CD4-positive, alpha-beta T cell treated with Interleukin-21 for 1 hour (primary cell): ENCODE measurements around the gene RAB7A.

Experiments used
- DNase-seq: peaks from one replicate; pipeline ENCODE4 v3.0.0-alpha.2; 2020

RAB7A gene

DNA sequence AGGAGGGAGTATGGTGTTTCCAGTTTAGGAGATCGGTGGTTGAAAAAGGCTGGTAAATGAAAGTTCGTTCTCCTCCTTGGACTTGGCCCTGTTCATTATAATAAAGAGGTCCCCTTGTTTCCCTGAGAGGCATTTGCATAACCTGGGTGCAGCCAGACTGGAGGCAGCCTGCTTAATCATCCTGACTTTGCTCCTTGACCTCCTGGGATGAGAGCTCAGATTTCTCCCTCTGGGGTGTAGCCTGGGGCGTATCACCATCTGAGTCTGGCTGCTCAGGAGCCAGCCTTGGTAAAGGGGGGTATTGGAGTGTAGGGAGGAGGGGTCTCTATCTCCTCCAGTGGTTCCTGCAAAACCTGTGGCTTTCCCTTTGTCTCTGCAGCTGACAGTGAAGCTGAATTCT, 132.2 kb downstream of the RAB7A start:
- DNase-seq, result no peak

DNA sequence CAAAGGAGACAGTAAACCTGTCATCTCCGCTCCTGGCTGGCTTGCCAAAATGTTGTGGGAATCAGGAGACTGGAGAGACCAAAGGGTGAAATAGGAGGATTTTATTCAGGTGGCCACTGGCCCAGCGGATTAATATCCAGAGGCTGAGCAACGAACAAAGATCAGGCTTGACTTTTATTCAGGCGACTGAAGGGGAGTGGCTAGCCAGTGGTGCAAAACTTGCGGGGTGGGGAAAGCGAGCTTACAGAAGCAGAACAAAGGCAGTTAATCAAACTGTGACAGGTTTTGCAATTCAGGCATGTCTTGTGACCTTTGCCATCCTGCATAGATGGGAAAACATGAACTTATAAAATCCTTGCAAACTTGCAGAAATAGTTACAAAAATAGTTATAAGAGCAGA, 133.6 kb downstream of the RAB7A start:
- peak; percentile 10 for DNase-seq

DNA sequence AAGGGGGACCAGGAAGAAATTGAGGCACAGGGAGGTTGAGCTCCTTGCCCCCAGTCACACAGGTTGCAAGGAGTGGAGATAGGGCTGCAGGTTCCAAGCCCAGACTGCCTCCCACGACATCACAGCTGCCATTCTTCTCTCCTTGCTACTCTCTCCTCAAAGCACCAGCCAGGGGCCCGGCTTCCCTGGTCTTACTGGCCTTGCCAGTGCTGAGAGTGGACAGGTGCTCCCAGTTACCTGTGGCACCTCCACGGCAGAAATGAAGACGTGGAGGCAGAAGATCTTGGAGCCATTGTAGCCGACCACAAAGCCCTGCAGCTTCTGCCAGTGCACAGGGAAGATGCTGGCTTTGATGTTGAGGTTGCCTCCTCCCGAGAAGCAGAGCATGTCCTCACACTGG, 135.5 kb downstream of the RAB7A start:
- DNase-seq, result no peak

DNA sequence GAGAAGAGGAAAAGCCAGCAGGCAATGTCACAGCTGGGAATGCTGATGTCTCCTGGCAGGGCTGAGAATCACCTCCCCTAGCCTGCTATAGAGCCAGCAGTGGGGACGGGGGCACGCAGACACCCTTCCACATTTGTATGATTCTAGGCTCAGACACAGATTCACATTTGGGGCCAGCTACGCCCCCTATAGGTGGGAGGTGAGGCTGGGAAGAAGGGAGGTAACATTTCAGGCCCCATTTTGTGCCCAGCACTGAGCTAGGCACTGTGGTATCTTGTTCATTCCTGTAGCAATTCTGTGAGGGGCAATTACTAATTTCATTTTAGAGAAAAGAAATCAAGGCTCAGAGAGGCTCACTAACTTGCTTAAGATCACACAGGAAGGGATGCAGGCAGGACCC, 137.6 kb downstream of the RAB7A start:
- no peak for DNase-seq
